Body of pancreas (tissue), 4 donors: Measurements from ENCODE around the gene GRM4.

Experiments
- POLR2A ChIP-seq, 3 donors: fragments of 450-650 bp; IDR thresholded peaks; one replicate each; pipeline ENCODE4 v1.6.1; 2016; ENCODE audit warnings: antibody characterized with exemption in 3 of 3, mild to moderate bottlenecking in 2 of 3
- TF ChIP-seq, protein P1 (sequence below), 7 experiments: fragments of 450-650 bp in 4 of 7; fragments of 200-600 bp in 3 of 7; sonication (generic) in 3 of 7; IDR thresholded peaks; one replicate each; pipeline ENCODE4 v1.5.1; 2016 to 2019; ENCODE audit warnings: antibody characterized with exemption in 7 of 7

DNA sequence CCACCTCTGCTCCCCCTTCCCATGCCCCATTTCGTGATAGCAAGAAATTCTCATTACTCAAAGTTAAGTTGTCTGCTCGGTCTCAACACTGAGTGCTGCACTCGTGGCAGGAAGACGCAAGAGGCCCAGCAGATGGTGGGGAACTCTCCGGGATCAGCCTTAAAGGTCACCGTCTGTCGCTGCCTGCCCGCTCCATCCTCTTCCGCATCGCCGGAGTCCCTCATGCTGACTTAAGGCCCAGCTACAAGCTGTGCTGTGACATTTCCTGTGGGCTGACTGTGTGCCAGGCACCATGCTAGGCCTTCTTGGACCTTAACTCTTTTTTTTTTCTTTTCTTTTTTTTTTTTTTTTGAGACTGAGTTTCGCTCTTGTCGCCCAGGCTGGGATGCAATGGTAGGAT is 17.8 kb downstream of the GRM4 start:
- TF ChIP-seq, protein P1, sequence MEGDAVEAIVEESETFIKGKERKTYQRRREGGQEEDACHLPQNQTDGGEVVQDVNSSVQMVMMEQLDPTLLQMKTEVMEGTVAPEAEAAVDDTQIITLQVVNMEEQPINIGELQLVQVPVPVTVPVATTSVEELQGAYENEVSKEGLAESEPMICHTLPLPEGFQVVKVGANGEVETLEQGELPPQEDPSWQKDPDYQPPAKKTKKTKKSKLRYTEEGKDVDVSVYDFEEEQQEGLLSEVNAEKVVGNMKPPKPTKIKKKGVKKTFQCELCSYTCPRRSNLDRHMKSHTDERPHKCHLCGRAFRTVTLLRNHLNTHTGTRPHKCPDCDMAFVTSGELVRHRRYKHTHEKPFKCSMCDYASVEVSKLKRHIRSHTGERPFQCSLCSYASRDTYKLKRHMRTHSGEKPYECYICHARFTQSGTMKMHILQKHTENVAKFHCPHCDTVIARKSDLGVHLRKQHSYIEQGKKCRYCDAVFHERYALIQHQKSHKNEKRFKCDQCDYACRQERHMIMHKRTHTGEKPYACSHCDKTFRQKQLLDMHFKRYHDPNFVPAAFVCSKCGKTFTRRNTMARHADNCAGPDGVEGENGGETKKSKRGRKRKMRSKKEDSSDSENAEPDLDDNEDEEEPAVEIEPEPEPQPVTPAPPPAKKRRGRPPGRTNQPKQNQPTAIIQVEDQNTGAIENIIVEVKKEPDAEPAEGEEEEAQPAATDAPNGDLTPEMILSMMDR (IDR thresholded peaks at IDR 0.05) = no peak
- no peak for TF ChIP-seq POLR2A (IDR thresholded peaks at IDR 0.05)
